ENCODE data around the gene CTCF.

Gene CTCF

GRCh38 chr16:67683767-67684166, 121.4 kb downstream of the CTCF start:
- no peak for DNase-seq (ENCODE audit: low spot score)

GRCh38 chr16:67685388-67686112, 123.2 kb downstream of the CTCF start:
- no peak for DNase-seq (ENCODE audit: low spot score)
